HG03432 (cell line): ENCODE results near the gene BCOR.
A peak's percentile ranks its signal among the peaks of the same experiment; 100 is the strongest.

Source experiments
- ATAC-seq: cut with Tn5 transposase; IDR thresholded peaks from one replicate; pipeline ENCODE4 v1.9.1; 2021; ENCODE audit warnings: mild to moderate bottlenecking, moderate library complexity; ENCODE audit not compliant: unreplicated experiment

The BCOR gene

GRCh38 chrX:40086569-40087335 is 11.0 kb downstream of the BCOR start:
- ATAC-seq, result no peak

GRCh38 chrX:40085714-40086113 is 12.0 kb downstream of the BCOR start:
- no peak for ATAC-seq

DNA sequence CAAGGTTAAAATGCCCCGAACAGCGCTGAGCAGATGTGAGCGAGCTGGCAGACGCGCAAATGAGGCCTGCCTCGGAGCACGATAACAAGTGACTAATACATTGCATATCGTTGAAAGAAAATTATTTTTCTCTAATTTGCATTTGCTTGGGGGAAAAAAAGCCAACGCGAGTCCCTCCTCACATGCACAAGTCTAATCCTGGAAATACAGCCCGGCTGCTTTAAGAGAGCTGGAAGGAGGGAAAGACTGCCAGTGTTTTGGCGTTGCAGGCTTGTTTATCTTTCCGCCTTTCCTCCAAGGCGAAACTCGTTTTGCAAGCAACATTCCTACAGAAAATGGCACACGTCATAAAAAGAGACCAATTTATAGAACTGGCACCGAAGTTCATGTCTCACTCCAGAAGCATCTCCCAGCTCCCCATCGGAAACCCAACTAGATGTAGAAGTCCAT is 12.6 kb downstream of the BCOR start:
- no peak for ATAC-seq

DNA sequence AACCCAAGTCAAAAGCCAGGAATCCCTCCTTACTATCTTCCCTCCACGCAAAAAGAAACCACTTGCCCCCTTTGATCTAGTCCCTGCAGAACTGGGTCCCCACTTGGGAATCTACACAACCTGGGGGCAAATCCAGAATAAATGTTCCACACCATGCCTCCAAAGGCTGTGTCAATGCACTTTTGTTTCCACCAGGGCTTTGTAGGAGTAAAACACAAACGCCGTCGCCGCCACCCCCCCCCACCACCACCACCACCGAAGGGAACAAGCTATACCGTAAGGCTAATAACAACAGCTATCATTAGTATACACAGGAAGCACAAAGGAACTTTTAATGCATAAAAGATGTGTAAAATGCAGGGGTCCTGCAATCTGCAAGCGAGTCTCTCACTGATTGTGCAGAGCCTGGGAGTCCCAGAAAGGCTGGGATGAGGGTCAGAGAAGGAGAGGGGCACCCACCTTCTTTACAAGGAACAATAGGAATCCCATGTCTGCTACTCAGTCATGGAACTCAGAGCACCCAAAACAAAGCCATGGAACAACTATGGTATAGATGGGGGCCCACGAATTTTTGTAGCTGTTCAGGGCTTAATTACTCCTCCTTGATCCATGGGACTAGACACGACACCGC is 13.2 kb downstream of the BCOR start:
- ATAC-seq, result no peak

GRCh38 chrX:40083979-40084359 is 13.8 kb downstream of the BCOR start:
- ATAC-seq, result no peak

GRCh38 chrX:40083120-40083978 is 14.4 kb downstream of the BCOR start:
- peak; percentile 44 for ATAC-seq

GRCh38 chrX:40082447-40083119 is 15.2 kb downstream of the BCOR start:
- ATAC-seq, result no peak

- ATAC-seq, result no peak
Observed at GRCh38 chrX:40081679-40082068, 16.1 kb downstream of the BCOR start.

DNA sequence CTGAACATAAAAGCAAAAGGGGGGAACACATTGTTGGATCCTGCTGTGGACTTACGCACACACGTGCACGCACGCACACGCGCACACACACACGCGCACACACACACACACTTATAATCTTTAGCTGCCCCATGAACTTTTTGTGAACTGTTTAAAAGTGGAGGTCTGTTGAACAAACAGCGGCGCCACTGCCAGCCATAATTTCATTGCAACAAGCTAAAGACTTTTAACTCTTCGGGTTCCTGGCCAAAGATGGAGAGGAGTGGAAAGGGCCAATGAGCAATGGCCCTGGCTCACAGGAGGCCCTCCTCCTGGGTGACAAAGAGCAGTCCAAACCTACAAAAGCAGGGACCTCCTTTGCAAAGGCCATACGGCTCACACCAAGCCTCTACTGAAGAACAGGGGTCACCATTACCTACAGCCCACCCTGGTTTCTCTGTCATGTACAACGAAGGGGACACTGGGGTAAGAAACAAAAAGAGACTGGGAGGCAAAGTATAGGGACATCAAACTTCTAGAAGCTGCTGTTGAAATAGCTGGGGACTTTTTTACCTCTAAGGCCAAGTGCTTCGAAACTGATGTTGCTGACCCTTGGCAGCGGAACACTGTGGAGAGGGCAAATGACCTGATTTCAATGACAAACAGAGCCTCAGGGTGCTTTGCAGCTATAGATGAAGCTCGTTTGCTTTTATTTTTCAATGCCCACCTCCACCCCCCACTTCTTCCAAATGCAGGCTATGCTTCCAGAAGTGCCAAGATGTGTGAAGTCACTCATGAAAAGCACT is 16.7 kb downstream of the BCOR start:
- ATAC-seq, result no peak

DNA sequence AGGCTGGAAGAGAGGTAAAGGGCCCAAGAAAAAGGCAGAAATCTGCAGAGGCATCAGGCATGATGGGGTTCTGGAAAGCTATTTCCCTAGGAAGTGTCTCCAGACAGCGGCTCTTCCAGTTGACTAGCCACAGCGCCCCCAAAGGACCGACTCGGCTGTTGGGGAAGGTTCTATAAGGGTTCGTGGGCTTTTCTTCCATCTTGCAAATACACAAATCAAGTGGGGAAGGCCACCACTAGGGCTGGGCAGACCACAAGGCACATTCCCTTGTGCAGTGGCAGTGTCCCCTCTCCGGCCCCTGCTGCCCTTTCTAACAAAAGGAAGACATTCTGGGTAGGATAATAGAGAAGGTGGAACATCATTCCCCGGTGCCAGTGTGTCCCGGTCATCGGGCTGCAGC is 18.2 kb downstream of the BCOR start:
- no peak for ATAC-seq

- no peak for ATAC-seq
Observed at GRCh38 chrX:40078489-40079227, 19.1 kb downstream of the BCOR start.

DNA sequence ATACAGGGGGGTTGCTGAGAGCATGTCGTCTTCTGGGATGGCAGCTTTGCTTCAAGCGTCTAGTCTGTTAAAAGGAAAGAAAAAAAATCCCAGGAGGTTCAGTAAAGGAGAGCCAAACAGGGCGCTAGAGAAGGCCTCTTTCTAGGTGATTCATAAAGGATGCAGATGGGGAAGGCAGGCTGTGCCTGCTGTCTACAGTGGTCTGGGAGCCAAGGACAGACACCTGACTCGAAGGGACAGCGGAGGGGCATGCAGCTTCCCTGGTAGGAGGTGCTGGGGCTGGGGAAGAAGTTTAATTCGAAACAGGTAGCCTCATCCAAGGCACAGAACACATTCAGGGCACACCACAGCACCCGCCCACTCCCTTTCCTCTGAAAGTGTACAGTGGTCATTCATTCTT is 19.9 kb downstream of the BCOR start:
- no peak for ATAC-seq

DNA sequence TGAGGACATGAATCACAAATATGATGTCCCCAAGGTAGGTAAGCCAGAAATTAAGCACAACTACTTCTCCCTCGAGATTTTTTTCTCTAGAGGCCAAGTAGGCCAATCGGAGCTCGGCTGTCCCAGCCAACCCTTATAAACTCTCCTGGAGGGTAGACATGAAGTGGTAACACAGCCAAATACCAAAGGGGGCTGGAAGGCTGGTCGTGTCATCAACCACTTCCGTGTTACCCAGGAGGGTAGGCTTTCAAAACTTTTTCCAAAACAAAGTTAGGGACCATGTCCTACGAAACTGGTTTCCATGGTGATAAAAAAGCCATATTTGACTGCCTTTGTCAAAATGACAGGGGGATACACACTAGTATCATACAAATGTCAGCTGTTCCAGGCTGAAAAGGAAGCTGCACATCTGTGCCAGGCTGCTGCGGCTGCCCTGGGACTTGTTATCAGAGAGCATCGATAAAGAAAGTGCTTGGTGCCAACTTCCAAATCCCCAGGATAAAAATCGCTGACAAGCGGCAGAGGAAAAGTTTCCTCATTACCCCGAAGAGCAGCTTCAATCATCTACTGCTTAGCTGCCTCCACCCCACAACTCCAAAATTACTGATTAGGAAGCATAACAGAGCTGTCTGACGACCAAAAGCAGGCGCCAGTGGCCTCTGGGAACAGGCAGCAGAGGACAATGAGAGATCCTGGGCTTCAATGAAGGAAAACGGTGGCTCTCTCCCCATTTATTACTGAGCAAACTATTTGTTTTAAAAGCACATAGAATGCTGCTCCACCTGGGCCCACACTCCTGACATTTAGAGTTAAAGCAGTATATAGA is 20.8 kb downstream of the BCOR start:
- ATAC-seq, result no peak

DNA sequence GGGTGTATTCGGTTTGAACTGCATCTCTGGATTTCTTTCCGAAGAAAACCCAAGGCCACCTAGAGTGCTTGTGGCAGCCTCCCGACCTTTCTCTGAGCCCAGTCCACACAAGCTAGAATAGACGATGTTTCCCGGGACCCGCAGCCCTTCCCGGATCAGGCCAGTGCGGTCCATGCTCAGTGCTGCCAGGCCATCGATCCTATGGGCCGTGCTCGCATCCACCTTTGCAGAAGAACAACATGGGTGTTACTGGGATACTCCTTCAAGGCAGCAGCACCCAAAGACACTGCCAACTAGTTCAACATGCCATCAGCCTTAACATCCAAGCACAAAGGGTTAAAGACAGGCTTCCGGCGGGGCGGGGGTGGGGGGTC is 22.8 kb downstream of the BCOR start:
- no peak for ATAC-seq

DNA sequence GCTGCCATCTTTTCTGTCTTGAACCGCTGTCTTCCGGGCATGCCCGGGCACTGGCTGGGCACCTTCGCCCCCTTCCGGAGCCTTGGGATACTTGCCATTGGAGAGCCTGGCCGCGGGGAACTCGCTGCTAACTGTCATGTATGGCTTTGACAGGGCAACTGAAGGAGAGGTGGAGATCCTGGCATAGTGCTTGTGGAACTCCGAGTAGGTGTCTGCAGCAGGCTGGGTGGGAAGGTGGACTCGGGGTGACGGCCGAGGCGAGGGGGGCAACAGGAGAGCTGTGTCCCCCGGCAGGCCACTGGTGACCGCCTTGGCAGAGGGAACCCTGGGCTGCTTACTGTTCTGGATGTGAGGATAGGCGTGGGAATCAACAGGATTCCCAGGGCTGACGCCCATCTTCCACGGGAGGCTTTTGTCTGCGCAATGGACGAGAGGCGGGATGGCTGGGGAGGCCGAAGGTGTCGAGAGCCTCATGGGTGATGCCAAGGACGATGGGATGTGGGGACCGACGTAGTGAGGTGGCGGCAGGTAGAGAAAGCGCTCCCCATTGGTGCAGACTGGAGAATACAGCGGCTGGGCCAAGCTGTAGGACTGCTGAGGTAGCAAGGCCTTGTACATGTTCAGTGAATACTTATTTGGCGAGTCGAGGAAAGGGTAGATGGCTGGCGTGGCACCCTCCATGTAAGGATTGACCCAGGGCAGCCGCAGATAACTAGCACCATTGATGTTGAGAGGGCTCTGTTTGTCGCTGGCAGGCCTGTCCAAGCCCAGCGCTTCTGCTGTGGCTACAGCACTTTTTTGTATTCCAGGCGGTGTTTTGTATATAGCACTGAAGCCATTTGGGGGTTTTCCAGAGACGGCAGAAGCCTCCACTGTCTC is 23.4 kb downstream of the BCOR start:
- ATAC-seq, result no peak

GRCh38 chrX:40073439-40074054 is 24.2 kb downstream of the BCOR start:
- ATAC-seq, result no peak

DNA sequence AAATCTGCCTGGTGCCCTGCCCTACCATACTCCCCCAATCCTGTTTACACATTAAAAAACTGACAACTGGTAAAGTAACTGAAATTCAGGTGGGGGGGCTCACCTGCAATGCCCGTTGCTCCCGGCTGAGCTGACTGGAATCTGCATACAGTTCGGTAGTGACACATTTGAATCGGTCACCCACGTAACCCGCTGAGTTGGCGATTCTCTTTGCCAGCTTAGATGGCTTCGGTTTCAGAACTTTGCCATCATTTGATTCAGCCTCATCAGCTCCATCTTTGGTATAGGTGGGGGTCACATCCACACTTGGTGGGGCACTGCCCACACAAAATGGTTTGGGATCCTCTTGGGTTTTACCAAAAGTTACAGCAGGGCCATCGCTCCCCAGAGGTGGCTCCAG is 25.5 kb downstream of the BCOR start:
- ATAC-seq, result no peak
